Breast epithelium (tissue), 4 donors: ENCODE results near the gene ORM2. TPM values are rescaled to one million over a fixed set of nuclear protein-coding genes. Genes with fewer than 3 reads are reported as not detected.

Source experiments
- DNase-seq, 2 donors: peaks; one replicate each; pipeline ENCODE4 v3.0.0-alpha.2; 2019; ENCODE audit warnings: low spot score in 2 of 2
- H3K27ac ChIP-seq, 2 donors: fragments of 200-600 bp; sonication (generic) in 1 of 2; one replicate each; pipeline ENCODE4 v1.5.1; 2016 to 2019; ENCODE audit warnings: mild to moderate bottlenecking in 1 of 2
- H3K27me3 ChIP-seq, 2 donors: fragments of 200-600 bp; sonication (generic) in 1 of 2; one replicate each; pipeline versions ENCODE4 v1.5.1 to v1.6.0; 2017 to 2019; ENCODE audit warnings: control low read depth in 1 of 2, mild to moderate bottlenecking in 1 of 2
- H3K36me3 ChIP-seq: fragments of 200-600 bp; one replicate; pipeline ENCODE4 v1.5.1; 2019
- H3K4me1 ChIP-seq, 2 donors: fragments of 200-600 bp; sonication (generic); one replicate each; pipeline ENCODE4 v1.5.1; 2016 to 2019; ENCODE audit warnings: control low read depth in 1 of 2
- H3K4me3 ChIP-seq, 3 donors: fragments of 200-600 bp; sonication (generic); 1 replicate in 2 of 3; 2 replicates in 1 of 3; pipeline ENCODE4 v1.5.1; 2016 to 2019; ENCODE audit warnings: mild to moderate bottlenecking in 3 of 3, moderate library complexity in 2 of 3
- H3K9me3 ChIP-seq, 2 donors: fragments of 200-600 bp; sonication (generic) in 1 of 2; one replicate each; pipeline ENCODE4 v1.5.1; 2016 to 2019; ENCODE audit warnings: control low read depth in 1 of 2
- CTCF ChIP-seq, 3 donors: fragments of 450-650 bp; IDR thresholded peaks; one replicate each; pipeline ENCODE4 v1.5.1; 2016 to 2017; ENCODE audit warnings: antibody characterized with exemption in 3 of 3, mild to moderate bottlenecking in 3 of 3, moderate library complexity in 3 of 3
- POLR2A ChIP-seq: fragments of 450-650 bp; IDR thresholded peaks from one replicate; pipeline ENCODE4 v1.6.1; 2016; ENCODE audit warnings: antibody characterized with exemption, mild to moderate bottlenecking, moderate library complexity
- POLR2AphosphoS5 ChIP-seq, 3 donors: sonication (generic); formaldehyde crosslinking; IDR thresholded peaks; one replicate each; pipeline ENCODE4 v1.6.1; 2017; ENCODE audit warnings: antibody characterized with exemption in 3 of 3
- intact Hi-C: fragments of 100-400 bp; cut with DNase I; formaldehyde crosslinking; loops from one replicate; pipeline ENCODE4 v1.15.1; 2023; ENCODE audit warnings: low total_unique reads
- total RNA-seq, 3 donors: library from RNA; depleted of rRNA; stranded (reverse); fragments of >200 nt; gene quantifications; one replicate each; pipeline ENCODE4 v1.1.0, GENCODE V29; 2016

ORM2 gene
- total RNA-seq, 3 donors from 2014 or later = 1.6 to 2.9 TPM; not detected in 1

- Histone ChIP-seq H3K27me3 (no peaks in the 10 kb centered on the region), H3K27ac (no peak overlapping the region), H3K9me3 (no peaks in the 10 kb centered on the region), H3K36me3 (no peaks in the 10 kb centered on the region), H3K4me1 (no peaks in the 10 kb centered on the region), H3K4me3 (no peak overlapping the region)
- TF ChIP-seq CTCF (IDR thresholded peaks at IDR 0.05) (no peak), POLR2A (no peak), POLR2AphosphoS5 (IDR thresholded peaks at IDR 0.05) (no peak)
- no peak for DNase-seq
- intact Hi-C loops = no loop called here
Measured at GRCh38 chr9:114378016-114378415, 48.3 kb downstream of the ORM2 start.

DNA sequence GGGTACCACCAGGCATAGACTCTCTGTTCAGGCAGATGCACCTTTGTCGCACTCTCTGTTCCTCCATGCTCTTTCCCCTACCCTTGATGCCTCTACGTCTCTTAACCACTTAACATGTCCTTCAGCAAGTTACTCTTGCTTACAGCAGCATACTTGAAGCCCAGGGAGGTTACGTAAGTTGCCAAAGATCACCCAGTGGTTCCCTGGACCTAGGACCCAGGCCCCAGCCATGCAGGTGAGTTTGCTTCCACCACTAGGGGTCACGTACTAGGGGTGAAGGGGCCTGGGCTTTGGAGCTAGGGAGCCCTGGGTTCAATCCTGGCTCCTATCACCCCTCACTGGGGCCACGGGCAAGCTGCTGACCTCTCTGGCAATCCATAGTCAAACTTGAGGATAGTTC, 49.2 kb downstream of the ORM2 start:
- Histone ChIP-seq H3K9me3 (no peaks in the 10 kb centered on the region), H3K4me1 (no peaks in the 10 kb centered on the region), H3K27ac (no peak overlapping the region), H3K27me3 (no peaks in the 10 kb centered on the region), H3K36me3 (no peaks in the 10 kb centered on the region), H3K4me3 (no peak overlapping the region)
- intact Hi-C loops = no loop called here
- no peak for TF ChIP-seq POLR2A
- TF ChIP-seq CTCF (IDR thresholded peaks at IDR 0.05) = no peak
- TF ChIP-seq POLR2AphosphoS5 (IDR thresholded peaks at IDR 0.05) = no peak
- DNase-seq = no peak

Other genes with a start within 250 kb of the ORM2 start
- gene KIF12, start 230.6 kb upstream of the ORM2 start, total RNA-seq = 10 to 100 TPM in 2 of 3 donors, not detected in 1; 14.4 to 34.4 TPM
- 10 to 100 TPM in 1 of 3 donors, 1 to 10 TPM in 2; 3.5 to 22.0 (median 6.7) TPM for gene COL27A1, start 174.3 kb upstream of the ORM2 start, total RNA-seq
- gene ORM1, start 6.8 kb upstream of the ORM2 start, total RNA-seq = 1 to 10 TPM in 1 of 3 donors, not detected in 2; 8.3 TPM
- 10 to 100 TPM; 20.1 to 52.0 (median 35.7) TPM for gene AKNA, start 58.1 kb downstream of the ORM2 start, total RNA-seq
- gene WHRN, start 175.6 kb downstream of the ORM2 start, total RNA-seq = 10 to 100 TPM in 2 of 3 donors, 1 to 10 TPM in 1; 2.4 to 16.4 (median 15.1) TPM